GM12878 (cell line): ENCODE results near the gene PHLDA3. TPM values are rescaled to one million over a fixed set of nuclear protein-coding genes. Genes with fewer than 3 reads are reported as not detected.

Experiments used
- E2F8 ChIP-seq: fragments of 450-650 bp; IDR thresholded peaks from 2 replicates; pipeline ENCODE4 v1.6.1; 2018; ENCODE audit warnings: mild to moderate bottlenecking, low read depth, moderate library complexity; ENCODE audit not compliant: partially characterized antibody
- EP300 ChIP-seq, 2 experiments: fragments of 150-350 bp in 1 of 2; IDR thresholded peaks; 2 replicates each; pipeline ENCODE4 v1.6.1; 2011 to 2012; ENCODE audit warnings: low read depth in 2 of 2, low read length in 2 of 2, borderline replicate concordance in 1 of 2, improper control_type of control experiment in 1 of 2, inconsistent platforms in 1 of 2; ENCODE audit not compliant: control insufficient read depth in 1 of 2
- ETV6 ChIP-seq, 2 experiments: fragments of 450-650 bp in 1 of 2; IDR thresholded peaks in 1 of 2; conservative IDR thresholded peaks in 1 of 2; 2 replicates each; pipeline ENCODE4 v1.6.1; 2014; ENCODE audit warnings: antibody characterized with exemption in 1 of 2, borderline replicate concordance in 1 of 2, low read depth in 1 of 2, mild to moderate bottlenecking in 1 of 2, moderate library complexity in 1 of 2
- HDAC6 ChIP-seq: fragments of 200-600 bp; sonication (generic); IDR thresholded peaks from one replicate; pipeline ENCODE4 v1.8.0; 2017; ENCODE audit warnings: antibody characterized with exemption; ENCODE audit not compliant: unreplicated experiment
- LARP7 ChIP-seq: fragments of 450-650 bp; IDR thresholded peaks from 2 replicates; pipeline ENCODE4 v1.6.1; 2017; ENCODE audit warnings: mild to moderate bottlenecking
- MXI1 ChIP-seq: fragments of 150-350 bp; IDR thresholded peaks from 2 replicates; pipeline ENCODE4 v1.6.1; 2011; ENCODE audit warnings: low read depth, mild to moderate bottlenecking, inconsistent platforms, low read length, improper control_type of control experiment
- NBN ChIP-seq: fragments of 450-650 bp; IDR thresholded peaks from 2 replicates; pipeline ENCODE4 v1.6.1; 2016
- POLR2A ChIP-seq: IDR thresholded peaks from 2 replicates; pipeline ENCODE4 v1.6.1; 2011; ENCODE audit warnings: low read depth, mild to moderate bottlenecking, low read length
- polyA plus RNA-seq, 11 experiments: library from polyadenylated mRNA; depleted of rRNA in 4 of 11; unstranded in 6 of 11; stranded (reverse) in 5 of 11; fragments of >200 nt; fragmentation: Nextera tagmentation in 4 of 11; fragmentation: Illumina TruSeq in 1 of 11; extraction: Ambion mirVana in 4 of 11; extraction: Trizol in 1 of 11; gene quantifications; 1 replicate in 1 of 11; 2 replicates in 10 of 11; pipeline versions ENCODE4 v1.2.1 to v1.2.3, GENCODE V29; 2011 to 2016; ENCODE audit warnings: inconsistent platforms in 2 of 11, missing spikeins in 2 of 11, low read depth in 1 of 11
- total RNA-seq, 4 experiments: library from RNA; depleted of rRNA in 3 of 4; stranded (reverse); fragments of >200 nt in 3 of 4; fragmentation: Illumina TruSeq in 1 of 4; extraction: Trizol in 1 of 4; gene quantifications; 2 replicates each; pipeline versions ENCODE4 v1.2.1 to v1.2.3, GENCODE V29; 2013 to 2021
- TF ChIP-seq, protein P1 (sequence below): fragments of 450-650 bp; formaldehyde crosslinking; IDR thresholded peaks from 2 replicates; pipeline ENCODE4 v1.5.0; 2022; ENCODE audit warnings: mild to moderate bottlenecking, missing genetic modification characterization

Gene PHLDA3
- total and polyA plus RNA-seq, 10 of the 15 experiments (the other 5 are each of a cell fraction or from before 2014, with no cell fraction given) = 0.60 to 57.4 (median 21.8) TPM

GRCh38 chr1:201450721-201451291, 18.2 kb downstream of the PHLDA3 start (continued):
- TF ChIP-seq, protein P1, sequence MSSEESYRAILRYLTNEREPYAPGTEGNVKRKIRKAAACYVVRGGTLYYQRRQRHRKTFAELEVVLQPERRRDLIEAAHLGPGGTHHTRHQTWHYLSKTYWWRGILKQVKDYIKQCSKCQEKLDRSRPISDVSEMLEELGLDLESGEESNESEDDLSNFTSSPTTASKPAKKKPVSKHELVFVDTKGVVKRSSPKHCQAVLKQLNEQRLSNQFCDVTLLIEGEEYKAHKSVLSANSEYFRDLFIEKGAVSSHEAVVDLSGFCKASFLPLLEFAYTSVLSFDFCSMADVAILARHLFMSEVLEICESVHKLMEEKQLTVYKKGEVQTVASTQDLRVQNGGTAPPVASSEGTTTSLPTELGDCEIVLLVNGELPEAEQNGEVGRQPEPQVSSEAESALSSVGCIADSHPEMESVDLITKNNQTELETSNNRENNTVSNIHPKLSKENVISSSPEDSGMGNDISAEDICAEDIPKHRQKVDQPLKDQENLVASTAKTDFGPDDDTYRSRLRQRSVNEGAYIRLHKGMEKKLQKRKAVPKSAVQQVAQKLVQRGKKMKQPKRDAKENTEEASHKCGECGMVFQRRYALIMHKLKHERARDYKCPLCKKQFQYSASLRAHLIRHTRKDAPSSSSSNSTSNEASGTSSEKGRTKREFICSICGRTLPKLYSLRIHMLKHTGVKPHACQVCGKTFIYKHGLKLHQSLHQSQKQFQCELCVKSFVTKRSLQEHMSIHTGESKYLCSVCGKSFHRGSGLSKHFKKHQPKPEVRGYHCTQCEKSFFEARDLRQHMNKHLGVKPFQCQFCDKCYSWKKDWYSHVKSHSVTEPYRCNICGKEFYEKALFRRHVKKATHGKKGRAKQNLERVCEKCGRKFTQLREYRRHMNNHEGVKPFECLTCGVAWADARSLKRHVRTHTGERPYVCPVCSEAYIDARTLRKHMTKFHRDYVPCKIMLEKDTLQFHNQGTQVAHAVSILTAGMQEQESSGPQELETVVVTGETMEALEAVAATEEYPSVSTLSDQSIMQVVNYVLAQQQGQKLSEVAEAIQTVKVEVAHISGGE (CRISPR knock-in tag) = no peak
- TF ChIP-seq LARP7 = no peak
- TF ChIP-seq E2F8 = no peak
- TF ChIP-seq POLR2A = no peak
- TF ChIP-seq NBN = no peak
- TF ChIP-seq EP300 (IDR thresholded peaks at IDR 0.05; ENCODE audit: borderline replicate concordance in 1 of 2, control insufficient read depth in 1 of 2, low read depth in 2 of 2, low read length in 2 of 2) = no peak
- no peak for TF ChIP-seq ETV6 (conservative IDR thresholded peaks at IDR 0.05 in 1 of 2, IDR thresholded peaks at IDR 0.05 in 1 of 2; ENCODE audit: borderline replicate concordance in 1 of 2, low read depth in 1 of 2)
- TF ChIP-seq HDAC6 = no peak
- TF ChIP-seq MXI1 = no peak
- TF ChIP-seq, all 136 proteins: peak for 9
